H1 (cell line): ENCODE results near the gene RAD18. TPM values are rescaled to one million over a fixed set of nuclear protein-coding genes. Genes with fewer than 3 reads are reported as not detected.

Experiments used
- CTCF ChIA-PET: fragments of 300-600 bp; sonication (Branson Sonifier 250); formaldehyde crosslinking; loops from one replicate; lab custom pipeline; 2021; ENCODE audit not compliant: partially characterized antibody; lab: Charles Lee
- POLR2A ChIA-PET: fragments of 300-600 bp; sonication (Branson Sonifier 250); formaldehyde crosslinking; loops from one replicate; lab custom pipeline; 2021; ENCODE audit warnings: inconsistent platforms; ENCODE audit not compliant: partially characterized antibody; lab: Charles Lee
- DNase-seq, 2 experiments: peaks; one replicate each; pipeline versions ENCODE4 v3.0.0 to v3.0.0-alpha.2; 2010 to 2022; ENCODE audit warnings: low spot score in 2 of 2, low read depth in 1 of 2, mixed read lengths in 1 of 2
- FAIRE-seq: peaks from 2 replicates; lab custom pipeline; 2011; peaks lifted over from hg19 to GRCh38; lab: Jason Lieb, UNC
- H2AFZ ChIP-seq: 2 replicates; pipeline ENCODE4 v1.8.1; 2012; ENCODE audit warnings: low read length, inconsistent platforms
- H2AK5ac ChIP-seq: 2 replicates; pipeline ENCODE4 v1.6.1; 2013; ENCODE audit warnings: low read depth, low read length
- H2BK120ac ChIP-seq: replicated peaks from 2 replicates; pipeline ENCODE3; 2013; ENCODE audit warnings: low read depth, low read length, inconsistent platforms
- H2BK12ac ChIP-seq: 2 replicates; pipeline ENCODE4 v1.6.1; 2013; ENCODE audit warnings: low read depth, low read length
- H2BK15ac ChIP-seq: 2 replicates; pipeline ENCODE4 v1.6.1; 2013; ENCODE audit warnings: low read length
- H2BK20ac ChIP-seq: 2 replicates; pipeline ENCODE4 v1.6.1; 2013; ENCODE audit warnings: low read length
- H2BK5ac ChIP-seq: 2 replicates; pipeline ENCODE4 v1.6.1; 2013; ENCODE audit warnings: low read depth, low read length
- H3K14ac ChIP-seq: 2 replicates; pipeline ENCODE4 v1.6.1; 2013; ENCODE audit warnings: inconsistent platforms; ENCODE audit not compliant: insufficient read length
- H3K18ac ChIP-seq: 2 replicates; pipeline ENCODE4 v1.6.1; 2013; ENCODE audit warnings: low read length; ENCODE audit errors: extremely low read depth
- H3K23ac ChIP-seq: 2 replicates; pipeline ENCODE4 v1.6.1; 2013; ENCODE audit warnings: inconsistent platforms; ENCODE audit not compliant: insufficient read length
- H3K23me2 ChIP-seq: 2 replicates; pipeline ENCODE4 v1.6.1; 2013; ENCODE audit warnings: low read depth, low read length
- H3K27ac ChIP-seq: 2 replicates; pipeline ENCODE4 v1.6.1; 2011; ENCODE audit warnings: low read depth, low read length, inconsistent platforms
- H3K27me3 ChIP-seq, 4 experiments: replicated peaks in 1 of 4; 1 replicate in 1 of 4; 2 replicates in 3 of 4; pipeline versions ENCODE4 v1.6.1 to v1.8.1; 2011 to 2013; ENCODE audit warnings: low read length in 3 of 4, mild to moderate bottlenecking in 3 of 4, inconsistent platforms in 2 of 4, mixed read lengths in 2 of 4, moderate library complexity in 1 of 4; ENCODE audit not compliant: control insufficient read depth in 3 of 4, insufficient read depth in 3 of 4; ENCODE audit errors: extremely low read depth in 1 of 4
- H3K36me3 ChIP-seq, 4 experiments: 2 replicates each; pipeline versions ENCODE4 v1.6.1 to v1.8.1; 2011 to 2013; ENCODE audit warnings: mild to moderate bottlenecking in 4 of 4, low read length in 3 of 4, moderate library complexity in 2 of 4, control low read depth in 1 of 4, inconsistent platforms in 1 of 4; ENCODE audit not compliant: insufficient read depth in 4 of 4, control insufficient read depth in 2 of 4
- H3K4ac ChIP-seq: replicated peaks from 2 replicates; pipeline ENCODE3; 2013; ENCODE audit warnings: low read length, low read depth, mixed read lengths, inconsistent platforms; ENCODE audit not compliant: insufficient read length
- H3K4me1 ChIP-seq, 4 experiments: replicated peaks in 1 of 4; 1 replicate in 1 of 4; 2 replicates in 3 of 4; pipeline versions ENCODE4 v1.6.1 to v1.8.1; 2011 to 2013; ENCODE audit warnings: low read length in 3 of 4, inconsistent platforms in 2 of 4, mixed read lengths in 1 of 4; ENCODE audit not compliant: insufficient read depth in 4 of 4, control insufficient read depth in 3 of 4
- H3K4me2 ChIP-seq, 2 experiments: 2 replicates each; pipeline versions ENCODE4 v1.6.1 to v1.8.1; 2011 to 2013; ENCODE audit warnings: low read depth in 2 of 2, low read length in 2 of 2, control low read depth in 1 of 2, inconsistent platforms in 1 of 2, mild to moderate bottlenecking in 1 of 2; ENCODE audit not compliant: insufficient read depth in 1 of 2
- H3K4me3 ChIP-seq, 4 experiments: fragments of 200-600, 300-600 bp in 1 of 4; sonication (generic), shearing (Covaris generic), sonication (Bioruptor Twin) in 1 of 4; 2 replicates each; pipeline versions ENCODE4 v1.5.1 to v1.8.1; 2011 to 2016; ENCODE audit warnings: low read length in 4 of 4, low read depth in 3 of 4, control low read depth in 2 of 4, inconsistent platforms in 2 of 4, mild to moderate bottlenecking in 2 of 4, mixed read lengths in 1 of 4, moderate library complexity in 1 of 4; ENCODE audit not compliant: insufficient read depth in 2 of 4; ENCODE audit errors: extremely low read depth in 1 of 4
- H3K56ac ChIP-seq: replicated peaks from 2 replicates; pipeline ENCODE3; 2013; ENCODE audit warnings: low read depth, mild to moderate bottlenecking, mixed read lengths, low read length, inconsistent platforms; ENCODE audit not compliant: insufficient read length
- H3K79me1 ChIP-seq: 2 replicates; pipeline ENCODE4 v1.6.1; 2013; ENCODE audit warnings: low read depth, low read length, control low read depth
- H3K79me2 ChIP-seq, 2 experiments: 2 replicates each; pipeline versions ENCODE4 v1.6.1 to v1.8.1; 2012 to 2013; ENCODE audit warnings: low read length in 2 of 2, mild to moderate bottlenecking in 2 of 2, inconsistent platforms in 1 of 2; ENCODE audit not compliant: insufficient read depth in 2 of 2, control insufficient read depth in 1 of 2
- H3K9ac ChIP-seq, 4 experiments: replicated peaks in 1 of 4; 1 replicate in 1 of 4; 2 replicates in 3 of 4; pipeline versions ENCODE4 v1.6.1 to v1.8.1; 2011 to 2013; ENCODE audit warnings: low read depth in 3 of 4, low read length in 3 of 4, control low read depth in 2 of 4, mild to moderate bottlenecking in 2 of 4, moderate library complexity in 2 of 4, inconsistent platforms in 1 of 4; ENCODE audit errors: extremely low read depth in 1 of 4
- H3K9me3 ChIP-seq, 2 experiments: 2 replicates each; pipeline versions ENCODE4 v1.6.1 to v1.8.1; 2012 to 2013; ENCODE audit warnings: mild to moderate bottlenecking in 2 of 2, moderate library complexity in 2 of 2, control low read depth in 1 of 2, inconsistent platforms in 1 of 2, low read depth in 1 of 2, low read length in 1 of 2, mixed read lengths in 1 of 2; ENCODE audit not compliant: insufficient read depth in 2 of 2
- H4K20me1 ChIP-seq, 2 experiments: replicated peaks in 1 of 2; 2 replicates each; pipeline versions ENCODE3 to v1.8.1; 2011 to 2013; ENCODE audit warnings: inconsistent platforms in 2 of 2, low read length in 2 of 2, mild to moderate bottlenecking in 1 of 2; ENCODE audit not compliant: insufficient read depth in 2 of 2, control insufficient read depth in 1 of 2
- H4K5ac ChIP-seq: 2 replicates; pipeline ENCODE4 v1.6.1; 2013; ENCODE audit warnings: low read length, low read depth, mixed read lengths, inconsistent platforms; ENCODE audit not compliant: insufficient read length
- H4K8ac ChIP-seq: 2 replicates; pipeline ENCODE4 v1.8.0; 2013; ENCODE audit warnings: mild to moderate bottlenecking, moderate library complexity, low read length, inconsistent platforms; ENCODE audit not compliant: insufficient read depth; ENCODE audit errors: extremely low read depth
- H4K91ac ChIP-seq: replicated peaks from 2 replicates; pipeline ENCODE3; 2013; ENCODE audit warnings: low read length, mixed read lengths, inconsistent platforms; ENCODE audit not compliant: insufficient read length
- BCL11A ChIP-seq, 2 experiments: IDR thresholded peaks; one replicate each; pipeline ENCODE4 v1.6.1; 2011; ENCODE audit warnings: low read depth in 2 of 2, low read length in 2 of 2, mild to moderate bottlenecking in 2 of 2
- CHD1 ChIP-seq: IDR thresholded peaks from 2 replicates; pipeline ENCODE4 v1.6.1; 2012; ENCODE audit warnings: low read depth, low read length, improper control_type of control experiment
- CREB1 ChIP-seq: IDR thresholded peaks from 2 replicates; pipeline ENCODE4 v1.6.1; 2012; ENCODE audit warnings: inconsistent platforms
- YY1 ChIP-seq: IDR thresholded peaks from 2 replicates; pipeline ENCODE4 v1.6.1; 2011; ENCODE audit warnings: low read depth, mild to moderate bottlenecking, low read length
- WGBS, 2 experiments: shearing (Covaris generic) in 1 of 2; methylation state at CpG; one replicate each; pipeline versions ENCODE4 v1.1.6 to v1.1.7; 2013 to 2015; ENCODE audit warnings: low lambda C conversion rate in 2 of 2, mixed read lengths in 2 of 2, inconsistent platforms in 1 of 2, low coverage in 1 of 2, missing lambda C conversion rate in 1 of 2; ENCODE audit not compliant: insufficient replicate concordance in 2 of 2, insufficient coverage in 1 of 2, insufficient read length in 1 of 2; ENCODE audit errors: extremely low coverage in 1 of 2, missing lambda C conversion rate in 1 of 2; 5-methylcytosine and 5-hydroxymethylcytosine counted together
- polyA plus RNA-seq, 7 experiments: library from polyadenylated mRNA; depleted of rRNA in 3 of 7; stranded (reverse) in 5 of 7; unstranded in 2 of 7; fragments of >200 nt in 5 of 7; fragments of 200-250 nt in 2 of 7; gene quantifications; 1 replicate in 5 of 7; 2 replicates in 1 of 7; 4 replicates in 1 of 7; pipeline versions ENCODE4 v1.2.1 to v1.2.3, GENCODE V29; 2011 to 2013; ENCODE audit warnings: missing spikeins in 2 of 7, mixed read lengths in 2 of 7
- total RNA-seq: library from RNA; stranded (reverse); fragmentation: NEBNext Ultra II Directional; extraction: Animal tissue kit (Norgen Biotek cat#: 25700); gene quantifications from 2 replicates; pipeline ENCODE4 v1.2.1, GENCODE V29; 2021
- TF ChIP-seq, protein P1 (sequence below): IDR thresholded peaks from 2 replicates; pipeline ENCODE4 v1.6.1; 2012; ENCODE audit warnings: low read length, inconsistent platforms
- TF ChIP-seq, protein P2 (sequence below), 3 experiments: IDR thresholded peaks; 1 replicate in 2 of 3; 2 replicates in 1 of 3; pipeline versions ENCODE4 v1.5.1 to v1.6.1; 2011; ENCODE audit warnings: low read length in 3 of 3, mild to moderate bottlenecking in 3 of 3, inconsistent platforms in 2 of 3, low read depth in 1 of 3, moderate library complexity in 1 of 3; ENCODE audit not compliant: insufficient read depth in 1 of 3; ENCODE audit errors: control extremely low read depth in 1 of 3

The RAD18 gene
- total and polyA plus RNA-seq, 2 of the 8 experiments (the other 6 are each of a cell fraction or from before 2014, with no cell fraction given) = 13.0 to 23.2 TPM

DNA sequence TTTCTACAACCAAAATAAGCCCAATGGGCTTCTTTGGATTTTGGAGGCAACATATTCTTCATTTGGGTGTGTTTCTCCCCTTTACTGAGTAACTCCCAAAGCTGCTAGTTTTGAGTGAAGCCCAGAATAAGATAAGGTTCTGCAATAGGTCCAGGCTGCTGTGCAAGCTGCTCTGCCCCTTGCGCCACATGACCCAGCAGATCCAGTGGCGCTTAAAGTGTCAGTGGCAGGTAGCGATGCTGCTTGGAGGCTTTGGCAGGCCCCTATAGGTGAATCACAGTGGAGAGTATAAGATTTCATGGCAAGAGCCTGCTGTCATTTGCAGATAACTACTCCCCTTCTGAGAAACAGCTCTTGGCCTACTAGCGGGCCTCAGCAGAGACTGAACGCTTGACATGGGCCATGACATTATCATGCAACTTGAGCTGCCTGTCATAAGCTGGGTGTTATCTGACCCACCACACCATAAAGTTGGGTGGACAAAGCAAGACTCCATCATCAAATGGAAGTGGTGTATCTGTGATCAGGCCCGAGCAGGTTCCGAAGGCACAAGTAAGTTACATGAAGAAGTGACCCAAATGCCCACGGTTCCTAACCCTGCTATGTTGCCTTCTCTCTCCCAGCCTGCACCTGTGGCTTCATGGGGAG lies 105.4 kb downstream of the RAD18 start:
- Histone ChIP-seq H4K20me1 (no peaks in the 10 kb centered on the region), H3K9me3 (no peaks in the 10 kb centered on the region), H3K27ac (no peak overlapping the region), H4K5ac (no peak overlapping the region), H3K14ac (no peak overlapping the region), H2AFZ (no peak overlapping the region), H3K23me2 (no peaks in the 10 kb centered on the region), H3K36me3 (no peaks in the 10 kb centered on the region), H3K23ac (no peak overlapping the region), H2BK15ac (no peak overlapping the region), H3K56ac (no peak overlapping the region), H3K79me1 (no peaks in the 10 kb centered on the region), H4K91ac (no peak overlapping the region), H3K18ac (no peak overlapping the region), H3K4me1 (no peaks in the 10 kb centered on the region), H2BK5ac (no peak overlapping the region), H2AK5ac (no peak overlapping the region), H3K4me2 (no peak overlapping the region), H3K9ac (no peak overlapping the region; a peak in 1 of 7 replicates), H3K27me3 (no peaks in the 10 kb centered on the region), H3K79me2 (no peaks in the 10 kb centered on the region), H3K4ac (no peak overlapping the region), H4K8ac (no peak overlapping the region), H2BK12ac (no peak overlapping the region), H2BK20ac (no peak overlapping the region), H3K4me3 (no peak overlapping the region), H2BK120ac (no peak overlapping the region)
- 97% methylated on average over 8 of the region's 8 CpGs; no CpG with 5 or more reads in 1 of the 2 experiments for WGBS, 2 experiments
- TF ChIP-seq BCL11A (IDR thresholded peaks at IDR 0.05; ENCODE audit: low read depth in 2 of 2, low read length in 2 of 2) (no peak), YY1 (no peak), CREB1 (no peak), CHD1 (no peak)
- TF ChIP-seq, protein P1, sequence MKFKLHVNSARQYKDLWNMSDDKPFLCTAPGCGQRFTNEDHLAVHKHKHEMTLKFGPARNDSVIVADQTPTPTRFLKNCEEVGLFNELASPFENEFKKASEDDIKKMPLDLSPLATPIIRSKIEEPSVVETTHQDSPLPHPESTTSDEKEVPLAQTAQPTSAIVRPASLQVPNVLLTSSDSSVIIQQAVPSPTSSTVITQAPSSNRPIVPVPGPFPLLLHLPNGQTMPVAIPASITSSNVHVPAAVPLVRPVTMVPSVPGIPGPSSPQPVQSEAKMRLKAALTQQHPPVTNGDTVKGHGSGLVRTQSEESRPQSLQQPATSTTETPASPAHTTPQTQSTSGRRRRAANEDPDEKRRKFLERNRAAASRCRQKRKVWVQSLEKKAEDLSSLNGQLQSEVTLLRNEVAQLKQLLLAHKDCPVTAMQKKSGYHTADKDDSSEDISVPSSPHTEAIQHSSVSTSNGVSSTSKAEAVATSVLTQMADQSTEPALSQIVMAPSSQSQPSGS = no peak
- TF ChIP-seq, protein P2, sequence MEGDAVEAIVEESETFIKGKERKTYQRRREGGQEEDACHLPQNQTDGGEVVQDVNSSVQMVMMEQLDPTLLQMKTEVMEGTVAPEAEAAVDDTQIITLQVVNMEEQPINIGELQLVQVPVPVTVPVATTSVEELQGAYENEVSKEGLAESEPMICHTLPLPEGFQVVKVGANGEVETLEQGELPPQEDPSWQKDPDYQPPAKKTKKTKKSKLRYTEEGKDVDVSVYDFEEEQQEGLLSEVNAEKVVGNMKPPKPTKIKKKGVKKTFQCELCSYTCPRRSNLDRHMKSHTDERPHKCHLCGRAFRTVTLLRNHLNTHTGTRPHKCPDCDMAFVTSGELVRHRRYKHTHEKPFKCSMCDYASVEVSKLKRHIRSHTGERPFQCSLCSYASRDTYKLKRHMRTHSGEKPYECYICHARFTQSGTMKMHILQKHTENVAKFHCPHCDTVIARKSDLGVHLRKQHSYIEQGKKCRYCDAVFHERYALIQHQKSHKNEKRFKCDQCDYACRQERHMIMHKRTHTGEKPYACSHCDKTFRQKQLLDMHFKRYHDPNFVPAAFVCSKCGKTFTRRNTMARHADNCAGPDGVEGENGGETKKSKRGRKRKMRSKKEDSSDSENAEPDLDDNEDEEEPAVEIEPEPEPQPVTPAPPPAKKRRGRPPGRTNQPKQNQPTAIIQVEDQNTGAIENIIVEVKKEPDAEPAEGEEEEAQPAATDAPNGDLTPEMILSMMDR (IDR thresholded peaks at IDR 0.05; ENCODE audit: control extremely low read depth in 1 of 3, insufficient read depth in 1 of 3, low read depth in 1 of 3, low read length in 3 of 3) = no peak
- CTCF ChIA-PET = interaction anchor here (0.9 to 1.3 kb wide), 2 partner anchors 21 to 41 kb away, joined by 3 to 4 read pairs; no protein-coding TSS in a partner anchor
- DNase-seq (no peak), FAIRE-seq (no peak)
- POLR2A ChIA-PET = interaction anchor here (0.5 kb wide), 1 partner anchor 301 kb away, joined by 3 read pairs; no protein-coding TSS in a partner anchor
